Smooth muscle cell (in vitro differentiated cells): Measurements from ENCODE around the gene RBBP8. TPM values are rescaled to one million over a fixed set of nuclear protein-coding genes. Genes with fewer than 3 reads are reported as not detected.
A peak's percentile ranks its signal among the peaks of the same experiment; 100 is the strongest.

Experiments
- DNase-seq: peaks from one replicate; lab custom pipeline; 2025; ENCODE audit not compliant: unreplicated experiment; lab: John Stamatoyannopoulos, UW
- H2AFZ ChIP-seq: fragments of 200-600 bp; sonication (generic); 2 replicates; pipeline ENCODE4 v1.6.0; 2016; ENCODE audit warnings: antibody characterized with exemption, low read depth, mild to moderate bottlenecking
- H3F3A ChIP-seq: fragments of 200-600 bp; sonication (generic); 2 replicates; pipeline ENCODE4 v1.6.0; 2017; ENCODE audit warnings: antibody characterized with exemption, low read depth
- H3K27ac ChIP-seq: fragments of 200-600 bp; sonication (generic); 2 replicates; pipeline ENCODE4 v1.5.1; 2016; ENCODE audit warnings: low read depth, mild to moderate bottlenecking
- H3K27me3 ChIP-seq: fragments of 200-600 bp; sonication (generic); 2 replicates; pipeline ENCODE4 v1.6.1; 2016; ENCODE audit warnings: low read depth, mild to moderate bottlenecking
- H3K36me3 ChIP-seq: fragments of 200-600 bp; sonication (generic); 2 replicates; pipeline ENCODE4 v1.5.1; 2016; ENCODE audit warnings: low read depth
- H3K4me1 ChIP-seq: fragments of 200-600 bp; sonication (generic); 2 replicates; pipeline ENCODE4 v1.5.1; 2016; ENCODE audit warnings: low read depth
- H3K4me2 ChIP-seq: fragments of 200-600 bp; sonication (generic); 2 replicates; pipeline ENCODE4 v1.6.0; 2016; ENCODE audit warnings: mild to moderate bottlenecking
- H3K4me3 ChIP-seq: fragments of 200-600 bp; sonication (generic); 2 replicates; pipeline ENCODE4 v1.5.1; 2016; ENCODE audit warnings: mild to moderate bottlenecking
- H3K79me2 ChIP-seq: fragments of 200-600 bp; sonication (generic); 2 replicates; pipeline ENCODE4 v1.6.0; 2016; ENCODE audit warnings: low read depth, mild to moderate bottlenecking
- H3K9ac ChIP-seq: fragments of 200-600 bp; sonication (generic); 2 replicates; pipeline ENCODE4 v1.6.0; 2016; ENCODE audit warnings: low read depth
- H3K9me3 ChIP-seq: fragments of 200-600 bp; sonication (generic); replicated peaks from 2 replicates; pipeline ENCODE4 v1.5.1; 2016; ENCODE audit warnings: low read depth
- H4K20me1 ChIP-seq: fragments of 200-600 bp; sonication (generic); 2 replicates; pipeline ENCODE4 v1.6.0; 2016; ENCODE audit warnings: low read depth
- CTCF ChIP-seq: fragments of 200-600 bp; sonication (generic); IDR thresholded peaks from 2 replicates; pipeline ENCODE4 v1.5.1; 2017; ENCODE audit warnings: borderline replicate concordance, mild to moderate bottlenecking, antibody characterized with exemption; ENCODE audit not compliant: insufficient read depth, poor library complexity, severe bottlenecking
- WGBS: methylation state at CpG from one replicate; pipeline ENCODE4 v1.1.7; 2016; ENCODE audit warnings: low lambda C conversion rate; 5-methylcytosine and 5-hydroxymethylcytosine counted together
- polyA plus RNA-seq: library from polyadenylated mRNA; unstranded; fragments of >200 nt; fragmentation: Nextera tagmentation; extraction: Ambion mirVana; gene quantifications from 2 replicates; pipeline ENCODE4 v1.2.1, GENCODE V29; 2016
- total RNA-seq: library from RNA; depleted of rRNA; stranded (reverse); fragments of >200 nt; gene quantifications from 2 replicates; pipeline ENCODE4 v1.2.3, GENCODE V29; 2014

Gene RBBP8
- total and polyA plus RNA-seq, 2 experiments from 2014 or later = 11.7 to 39.3 TPM

GRCh38 chr18:22981274-22982133, 48.4 kb downstream of the RBBP8 start:
- Histone ChIP-seq H3K27ac (no peak overlapping the region), H4K20me1 (no peaks in the 10 kb centered on the region), H3K9ac (no peak overlapping the region), H3K4me1 (no peaks in the 10 kb centered on the region), H3K79me2 (no peaks in the 10 kb centered on the region), H3K4me2 (no peak overlapping the region), H3F3A (no peaks in the 10 kb centered on the region), H3K4me3 (no peak overlapping the region), H3K27me3 (no peaks in the 10 kb centered on the region), H3K9me3 (no peaks in the 10 kb centered on the region), H2AFZ (no peak overlapping the region), H3K36me3 (no peaks in the 10 kb centered on the region)
- no peak for DNase-seq
- WGBS = 91% methylated on average over 6 of the region's 6 CpGs
- no peak for TF ChIP-seq CTCF

DNA sequence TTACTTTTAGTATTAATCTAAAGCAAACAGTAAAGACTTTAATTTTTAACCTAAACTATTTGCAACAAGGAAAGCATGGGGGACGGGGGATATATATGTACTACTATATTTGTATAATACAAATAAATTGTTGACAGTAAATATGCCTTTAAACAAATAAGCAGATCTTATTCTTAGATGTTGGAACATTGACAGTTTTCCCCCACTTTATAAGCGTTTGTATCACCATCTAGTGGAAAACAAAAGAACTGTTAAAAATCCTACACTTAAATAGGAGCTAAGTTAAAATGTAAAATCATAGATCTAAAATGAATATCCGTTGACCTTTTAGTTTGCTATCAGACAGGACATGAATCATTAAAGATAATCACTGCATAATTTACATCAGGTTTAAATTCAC, 50.0 kb downstream of the RBBP8 start:
- Histone ChIP-seq H3F3A (no peaks in the 10 kb centered on the region), H3K4me1 (no peaks in the 10 kb centered on the region), H2AFZ (no peak overlapping the region), H3K27me3 (no peaks in the 10 kb centered on the region), H3K79me2 (no peaks in the 10 kb centered on the region), H3K27ac (no peak overlapping the region), H3K9me3 (no peaks in the 10 kb centered on the region), H3K4me2 (no peak overlapping the region), H4K20me1 (no peaks in the 10 kb centered on the region), H3K36me3 (no peaks in the 10 kb centered on the region), H3K4me3 (no peak overlapping the region), H3K9ac (no peak overlapping the region)
- 61% methylated on average over 3 of the region's 3 CpGs for WGBS
- no peak for DNase-seq
- TF ChIP-seq CTCF = peak; percentile 53

DNA sequence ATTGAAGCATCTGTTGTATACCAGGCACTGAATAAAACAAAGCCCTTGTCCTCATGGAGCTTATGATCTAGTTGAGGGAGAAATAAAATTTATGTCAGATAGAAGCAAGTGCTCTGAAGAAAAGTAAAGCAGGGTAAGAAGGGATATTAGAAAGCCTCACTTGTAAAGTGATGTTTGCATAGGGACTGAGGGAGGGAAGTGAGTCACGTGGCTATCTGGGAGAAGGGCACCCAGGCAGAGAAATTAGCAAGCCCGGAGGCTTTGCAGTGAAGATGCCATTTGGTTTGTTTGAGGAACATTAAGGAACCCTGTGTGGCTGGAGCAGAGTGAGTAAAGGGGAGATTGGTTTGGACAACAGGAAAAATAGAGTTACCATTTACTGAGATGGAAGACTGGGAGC, 52.1 kb downstream of the RBBP8 start:
- DNase-seq = no peak
- Histone ChIP-seq H3K36me3 (no peaks in the 10 kb centered on the region), H3K27ac (no peak overlapping the region), H3K9me3 (no peaks in the 10 kb centered on the region), H2AFZ (no peak overlapping the region), H3F3A (no peaks in the 10 kb centered on the region), H4K20me1 (no peaks in the 10 kb centered on the region), H3K9ac (no peak overlapping the region), H3K4me2 (no peak overlapping the region), H3K79me2 (no peaks in the 10 kb centered on the region), H3K4me3 (no peak overlapping the region), H3K27me3 (no peaks in the 10 kb centered on the region), H3K4me1 (no peaks in the 10 kb centered on the region)
- 90% methylated on average over 2 of the region's 2 CpGs for WGBS
- TF ChIP-seq CTCF = no peak
